ENCODE results near the gene TLE2. TPM values are rescaled to one million over a fixed set of nuclear protein-coding genes. Genes with fewer than 3 reads are reported as not detected.
"Not testable (repeated sequence)": the region's sequence is repeated elsewhere in the genome, so short reads cannot be mapped to it uniquely, and the experiment has no call there.

TLE2 gene
- total RNA-seq, 1 experiment from 2014 or later, result 7.7 TPM

DNA sequence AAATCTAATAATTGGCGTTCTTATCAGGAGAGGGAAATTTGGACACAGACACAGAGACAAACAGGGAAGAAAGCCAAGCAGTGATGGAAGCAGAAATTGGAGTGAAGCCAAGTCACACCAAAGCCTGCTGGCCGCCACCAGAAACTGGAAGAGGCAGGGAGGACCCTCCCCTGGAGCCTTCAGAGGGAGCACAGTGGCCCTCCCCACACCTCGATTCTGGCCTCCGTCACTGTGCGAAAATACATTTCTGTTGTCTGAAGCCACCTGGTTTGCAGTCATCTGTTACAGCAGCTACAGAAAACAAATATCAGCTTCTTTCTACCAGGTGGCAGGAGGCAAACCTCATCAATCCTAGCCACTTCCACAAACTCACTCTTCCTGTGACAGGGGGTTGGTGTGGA lies 60.0 kb downstream of the TLE2 start:
- H2AFZ ChIP-seq (ENCODE audit: low read length), result no peak overlapping the region
- no peak overlapping the region for H3K9ac ChIP-seq (ENCODE audit: low read length)
- intact Hi-C loops (cut with micrococcal nuclease), result no loop called here
- H3F3A ChIP-seq (ENCODE audit: low read length, unreplicated experiment), result no peaks in the 10 kb centered on the region
- no peaks in the 10 kb centered on the region for H3K9me2 ChIP-seq (replicated peaks; ENCODE audit: low read length)
- no peaks in the 10 kb centered on the region for H4K20me1 ChIP-seq (ENCODE audit: low read length)
- TF ChIP-seq EZH2phosphoT487 (IDR thresholded peaks at IDR 0.05; ENCODE audit: borderline replicate concordance, low read length) (no peak), EZH2 (IDR thresholded peaks at IDR 0.05; ENCODE audit: low read length, unreplicated experiment) (no peak)
- TF ChIP-seq, protein P1, sequence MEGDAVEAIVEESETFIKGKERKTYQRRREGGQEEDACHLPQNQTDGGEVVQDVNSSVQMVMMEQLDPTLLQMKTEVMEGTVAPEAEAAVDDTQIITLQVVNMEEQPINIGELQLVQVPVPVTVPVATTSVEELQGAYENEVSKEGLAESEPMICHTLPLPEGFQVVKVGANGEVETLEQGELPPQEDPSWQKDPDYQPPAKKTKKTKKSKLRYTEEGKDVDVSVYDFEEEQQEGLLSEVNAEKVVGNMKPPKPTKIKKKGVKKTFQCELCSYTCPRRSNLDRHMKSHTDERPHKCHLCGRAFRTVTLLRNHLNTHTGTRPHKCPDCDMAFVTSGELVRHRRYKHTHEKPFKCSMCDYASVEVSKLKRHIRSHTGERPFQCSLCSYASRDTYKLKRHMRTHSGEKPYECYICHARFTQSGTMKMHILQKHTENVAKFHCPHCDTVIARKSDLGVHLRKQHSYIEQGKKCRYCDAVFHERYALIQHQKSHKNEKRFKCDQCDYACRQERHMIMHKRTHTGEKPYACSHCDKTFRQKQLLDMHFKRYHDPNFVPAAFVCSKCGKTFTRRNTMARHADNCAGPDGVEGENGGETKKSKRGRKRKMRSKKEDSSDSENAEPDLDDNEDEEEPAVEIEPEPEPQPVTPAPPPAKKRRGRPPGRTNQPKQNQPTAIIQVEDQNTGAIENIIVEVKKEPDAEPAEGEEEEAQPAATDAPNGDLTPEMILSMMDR (conservative IDR thresholded peaks at IDR 0.05; ENCODE audit: low read depth, low read length), result no peak
- H3K27me3 ChIP-seq (ENCODE audit: low read length), result no peaks in the 10 kb centered on the region
- POLR2A ChIA-PET (ENCODE audit: unreplicated experiment), result no interaction called here
- DNase-seq, result no peak
- CTCF ChIA-PET, result interaction anchor here (0.6 kb wide), 1 partner anchor 11 kb away, joined by 3 read pairs; no protein-coding TSS in a partner anchor
- no peaks in the 10 kb centered on the region for H3K79me2 ChIP-seq (ENCODE audit: low read length)
- no peak overlapping the region for H3K4me2 ChIP-seq (ENCODE audit: low read length)
- BruUV-seq (replicated peaks), result no TSS peak
- H3K27ac ChIP-seq (ENCODE audit: low read length), result no peak overlapping the region
- H3K4me3 ChIP-seq (ENCODE audit: low read length), result no peak overlapping the region
- H3K9me3 ChIP-seq (ENCODE audit: low read length), result no peaks in the 10 kb centered on the region
- H3K4me1 ChIP-seq (ENCODE audit: insufficient read depth, low read length), result no peaks in the 10 kb centered on the region
- no peaks in the 10 kb centered on the region for H3K36me3 ChIP-seq (ENCODE audit: low read depth, low read length)
- ATAC-seq, result no peak

DNA sequence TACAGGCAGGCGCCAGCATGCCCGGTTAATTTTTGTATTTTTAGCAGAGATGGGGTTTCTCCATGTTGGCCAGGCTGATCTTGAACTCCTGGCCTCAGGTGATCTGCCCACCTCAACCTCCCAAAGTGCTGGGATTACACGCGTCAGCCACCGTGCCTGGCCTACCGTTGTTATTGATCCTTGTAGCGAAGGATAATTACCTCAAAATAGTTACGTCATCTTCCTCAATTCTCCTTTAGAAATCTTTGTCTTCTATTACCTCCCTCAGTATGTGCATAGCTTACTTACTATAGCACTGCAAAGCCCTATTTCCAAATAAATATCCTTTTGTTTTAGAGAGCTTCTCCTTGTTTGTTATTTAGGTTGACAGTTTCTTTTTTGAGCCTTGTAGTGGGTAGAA lies 61.1 kb downstream of the TLE2 start:
- Histone ChIP-seq H3K27me3 (ENCODE audit: low read length) (no peaks in the 10 kb centered on the region), H3K27ac (ENCODE audit: low read length) (no peak overlapping the region), H4K20me1 (ENCODE audit: low read length) (no peaks in the 10 kb centered on the region), H3K9ac (ENCODE audit: low read length) (no peak overlapping the region), H2AFZ (ENCODE audit: low read length) (no peak overlapping the region), H3K79me2 (ENCODE audit: low read length) (no peaks in the 10 kb centered on the region), H3K4me2 (ENCODE audit: low read length) (no peak overlapping the region), H3K4me1 (ENCODE audit: insufficient read depth, low read length) (no peaks in the 10 kb centered on the region), H3K4me3 (ENCODE audit: low read length) (no peak overlapping the region), H3K9me3 (ENCODE audit: low read length) (no peaks in the 10 kb centered on the region), H3K36me3 (ENCODE audit: low read depth, low read length) (no peaks in the 10 kb centered on the region), H3F3A (ENCODE audit: low read length, unreplicated experiment) (no peaks in the 10 kb centered on the region), H3K9me2 (replicated peaks; ENCODE audit: low read length) (no peaks in the 10 kb centered on the region)
- no TSS peak for BruUV-seq (replicated peaks)
- TF ChIP-seq, protein P1 (conservative IDR thresholded peaks at IDR 0.05; ENCODE audit: low read depth, low read length), result no peak
- TF ChIP-seq EZH2phosphoT487 (IDR thresholded peaks at IDR 0.05; ENCODE audit: borderline replicate concordance, low read length), result no peak
- no peak for TF ChIP-seq EZH2 (IDR thresholded peaks at IDR 0.05; ENCODE audit: low read length, unreplicated experiment)
- intact Hi-C loops (cut with micrococcal nuclease), result no loop called here
- ChIA-PET CTCF (no interaction called here), POLR2A (ENCODE audit: unreplicated experiment) (no interaction called here)
- ATAC-seq (no peak), DNase-seq (no peak)

DNA sequence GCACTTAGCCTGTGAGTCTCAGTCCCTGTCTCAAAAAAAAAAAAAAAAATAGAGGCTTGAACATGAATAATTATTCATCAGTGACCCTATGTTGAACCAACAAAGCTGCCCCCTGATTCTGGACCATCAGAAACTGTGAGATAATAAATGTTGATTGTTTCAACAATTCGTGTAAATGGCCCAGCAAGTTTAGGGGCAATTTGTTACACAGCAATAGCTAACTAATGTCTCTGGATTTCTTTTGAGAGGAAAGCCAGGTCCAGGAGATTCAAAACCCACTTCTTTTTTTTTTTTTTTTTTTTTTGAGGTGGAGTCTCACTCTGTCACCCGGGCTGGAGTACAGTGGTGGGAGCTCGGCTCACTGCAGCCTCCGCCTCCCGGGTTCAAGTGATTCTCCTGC lies 64.2 kb downstream of the TLE2 start:
- Histone ChIP-seq H3K4me3 (ENCODE audit: low read length) (no peak overlapping the region), H3K4me1 (ENCODE audit: insufficient read depth, low read length) (no peaks in the 10 kb centered on the region), H3K9ac (ENCODE audit: low read length) (no peak overlapping the region), H2AFZ (ENCODE audit: low read length) (no peak overlapping the region), H4K20me1 (ENCODE audit: low read length) (no peaks in the 10 kb centered on the region), H3F3A (ENCODE audit: low read length, unreplicated experiment) (no peaks in the 10 kb centered on the region), H3K9me2 (replicated peaks; ENCODE audit: low read length) (no peaks in the 10 kb centered on the region), H3K36me3 (ENCODE audit: low read depth, low read length) (no peaks in the 10 kb centered on the region), H3K27me3 (ENCODE audit: low read length) (no peaks in the 10 kb centered on the region), H3K4me2 (ENCODE audit: low read length) (no peak overlapping the region), H3K27ac (ENCODE audit: low read length) (no peak overlapping the region), H3K79me2 (ENCODE audit: low read length) (no peaks in the 10 kb centered on the region), H3K9me3 (ENCODE audit: low read length) (no peaks in the 10 kb centered on the region)
- ATAC-seq, result no peak
- no peak for DNase-seq
- intact Hi-C loops (cut with micrococcal nuclease), result no loop called here
- no peak for TF ChIP-seq EZH2 (IDR thresholded peaks at IDR 0.05; ENCODE audit: low read length, unreplicated experiment)
- no TSS peak for BruUV-seq (replicated peaks)
- ChIA-PET POLR2A (ENCODE audit: unreplicated experiment) (no interaction called here), CTCF (interaction anchor here (0.6 kb wide), 1 partner anchor 104 kb away, joined by 5 read pairs; no protein-coding TSS in a partner anchor)

DNA sequence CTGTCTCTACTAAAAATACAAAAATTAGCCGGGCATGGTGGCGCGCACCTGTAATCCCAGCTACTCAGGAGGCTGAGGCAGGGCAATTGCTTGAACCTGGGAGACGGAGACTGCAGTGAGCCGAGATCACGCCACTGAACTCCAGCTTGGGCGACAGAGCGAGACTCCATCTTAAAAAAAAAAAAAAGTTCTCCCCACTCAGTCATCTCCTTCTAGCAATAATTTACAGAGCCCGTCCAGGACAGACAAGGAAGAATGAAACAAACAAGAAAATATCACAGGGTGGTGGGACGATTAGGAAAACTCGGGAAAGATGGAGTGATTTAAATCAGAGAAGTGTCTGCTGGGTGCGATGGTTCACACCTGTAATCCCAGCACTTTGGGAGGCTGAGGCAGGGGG lies 65.4 kb downstream of the TLE2 start:
- H3F3A ChIP-seq (ENCODE audit: low read length, unreplicated experiment); H3K79me2 ChIP-seq (ENCODE audit: low read length); H3K4me1 ChIP-seq (ENCODE audit: insufficient read depth, low read length); H3K27ac ChIP-seq (ENCODE audit: low read length); H3K9ac ChIP-seq (ENCODE audit: low read length); H3K9me3 ChIP-seq (ENCODE audit: low read length); DNase-seq; H3K27me3 ChIP-seq (ENCODE audit: low read length); intact Hi-C loops (cut with micrococcal nuclease); POLR2A ChIA-PET (ENCODE audit: unreplicated experiment); BruUV-seq (replicated peaks); H4K20me1 ChIP-seq (ENCODE audit: low read length); H3K4me3 ChIP-seq (ENCODE audit: low read length); H2AFZ ChIP-seq (ENCODE audit: low read length); H3K4me2 ChIP-seq (ENCODE audit: low read length); H3K36me3 ChIP-seq (ENCODE audit: low read depth, low read length); ATAC-seq; H3K9me2 ChIP-seq (replicated peaks; ENCODE audit: low read length): not testable (repeated sequence)
- CTCF ChIA-PET, result interaction anchor here (0.6 kb wide), 1 partner anchor 13 kb away, joined by 3 read pairs; no protein-coding TSS in a partner anchor
